Dermis microvascular lymphatic vessel endothelial cell (primary cell): ENCODE data around the gene UGT1A6. TPM values are rescaled to one million over a fixed set of nuclear protein-coding genes. Genes with fewer than 3 reads are reported as not detected.
"Not testable (repeated sequence)": the region's sequence is repeated elsewhere in the genome, so short reads cannot be mapped to it uniquely, and the experiment has no call there.

Experiments used
- DNase-seq, 2 donors: peaks; one replicate each; pipeline versions ENCODE4 v3.0.0 to v3.0.0-alpha.2; 2010; ENCODE audit warnings: low read depth in 2 of 2
- total RNA-seq: library from RNA; depleted of rRNA; stranded (reverse); fragments of >200 nt; gene quantifications from 2 replicates; pipeline ENCODE4 v1.2.1, GENCODE V29; 2014

The UGT1A6 gene
- total RNA-seq, 1 donor from 2014 or later: not detected

DNA sequence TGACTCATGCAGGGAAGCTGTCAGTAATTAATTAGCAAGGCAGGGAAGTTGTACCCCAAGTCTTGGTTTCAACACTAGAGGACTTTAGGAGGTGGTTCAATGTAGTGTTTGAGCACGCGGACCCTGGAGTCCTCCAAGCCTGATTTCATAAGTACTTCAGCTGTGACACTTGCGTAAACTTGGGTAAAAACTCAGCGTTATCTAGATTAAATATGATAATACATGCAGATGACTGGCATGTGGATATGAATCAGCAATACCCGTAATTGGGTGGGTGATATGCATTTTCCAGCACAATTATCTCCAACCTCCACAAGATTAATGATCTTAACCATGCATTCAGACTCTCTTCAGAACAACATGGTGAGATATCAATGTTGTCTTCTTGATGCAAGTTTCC, 5.8 kb upstream of the UGT1A6 start:
- DNase-seq: no peak

GRCh38 chr2:233688341-233688740, 4.3 kb upstream of the UGT1A6 start:
- no peak for DNase-seq

DNA sequence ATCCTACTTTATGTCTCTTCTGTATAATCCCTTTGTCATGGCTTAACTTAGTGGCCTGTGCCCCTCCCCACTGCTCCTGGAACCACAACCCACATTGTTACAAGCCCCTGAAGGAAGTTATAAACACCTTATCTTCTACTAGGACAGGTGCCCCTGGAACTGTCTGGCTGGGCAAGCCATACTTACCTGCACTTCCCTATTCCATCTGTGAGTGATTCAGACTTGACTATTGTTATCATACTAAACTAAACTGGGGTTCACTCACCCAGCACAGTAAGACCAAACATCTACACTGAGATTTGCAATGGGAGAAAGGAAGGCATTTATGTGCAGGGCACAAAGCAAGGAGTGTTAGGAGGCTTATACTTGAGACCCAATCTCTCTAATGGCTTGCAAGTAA, 3.7 kb upstream of the UGT1A6 start:
- DNase-seq: peak in 1 of 2 donors; percentile 39

GRCh38 chr2:233689501-233689900, 3.2 kb upstream of the UGT1A6 start:
- peak; percentile 54 to 93 for DNase-seq

DNA sequence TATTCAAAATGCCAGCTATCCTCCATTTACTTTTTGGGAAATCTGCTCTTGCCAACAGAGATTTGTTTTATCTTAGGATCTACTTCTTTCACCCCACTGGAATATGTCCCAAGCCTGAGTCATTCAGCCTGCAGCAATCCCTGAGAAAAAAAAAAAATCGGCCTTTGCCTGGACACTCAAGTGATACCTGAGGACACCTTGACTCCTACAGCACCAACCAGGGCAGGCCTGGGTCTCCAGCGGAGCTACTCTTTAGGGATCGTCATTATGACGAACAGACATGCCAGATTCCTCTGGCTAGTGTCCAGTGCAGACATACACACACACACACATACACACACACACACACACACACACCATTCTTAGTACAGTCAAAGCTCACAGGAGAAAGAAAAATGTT, 2.2 kb upstream of the UGT1A6 start:
- peak; percentile 15 to 40 for DNase-seq

DNA sequence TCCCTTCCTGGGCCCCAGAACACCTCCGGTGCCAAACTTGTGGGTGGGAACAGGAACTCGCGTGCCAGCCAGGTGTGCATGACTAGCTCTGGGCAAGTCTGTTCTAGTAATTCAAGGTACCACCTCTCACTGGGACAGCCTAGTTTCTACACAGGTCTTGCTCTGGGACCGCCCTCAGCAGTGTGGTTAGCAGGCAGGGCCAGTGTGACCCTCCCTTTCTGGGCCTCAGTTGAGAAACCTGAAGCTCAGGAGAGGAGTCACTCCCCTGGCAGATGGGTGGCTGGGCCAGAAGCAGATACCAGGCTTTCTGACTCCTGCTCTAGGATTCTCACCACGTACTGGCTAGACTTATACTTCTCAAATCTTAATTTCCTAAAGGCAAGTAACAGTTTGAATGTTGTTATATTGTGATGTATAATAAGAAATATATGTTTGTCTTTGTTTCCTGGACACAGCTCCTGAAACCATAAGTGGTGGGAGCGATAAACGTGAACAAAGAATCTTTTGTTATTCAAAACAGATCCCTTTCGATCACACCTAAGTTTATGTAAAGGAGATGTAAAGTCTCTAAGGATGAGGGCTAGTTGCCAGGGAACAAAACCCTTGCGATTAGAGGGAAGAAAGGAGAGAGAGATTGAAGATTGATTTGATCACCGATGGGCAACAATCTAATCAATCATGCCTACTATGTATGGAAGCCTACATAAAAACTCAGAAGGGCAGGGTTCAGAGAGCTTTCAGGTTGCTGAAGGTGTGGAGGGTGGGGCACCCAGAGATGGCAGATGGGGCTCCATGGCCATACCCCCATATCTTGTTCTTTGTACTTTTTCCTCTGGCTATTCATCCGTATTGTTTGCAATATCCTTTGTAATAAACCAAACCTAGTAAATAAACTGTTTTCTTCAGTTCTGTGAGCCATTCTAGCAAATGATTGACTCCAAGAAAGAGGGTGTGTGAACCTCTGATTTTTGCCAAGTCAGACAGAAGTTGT, 952 bp upstream of the UGT1A6 start:
- DNase-seq: no peak

GRCh38 chr2:233693963-233694362, 1.3 kb downstream of the UGT1A6 start:
- DNase-seq: no peak

- no peak for DNase-seq
Measured at GRCh38 chr2:233698740-233699139, 6.0 kb downstream of the UGT1A6 start.

- no peak for DNase-seq
Measured at GRCh38 chr2:233699424-233700027, 6.8 kb downstream of the UGT1A6 start.

DNA sequence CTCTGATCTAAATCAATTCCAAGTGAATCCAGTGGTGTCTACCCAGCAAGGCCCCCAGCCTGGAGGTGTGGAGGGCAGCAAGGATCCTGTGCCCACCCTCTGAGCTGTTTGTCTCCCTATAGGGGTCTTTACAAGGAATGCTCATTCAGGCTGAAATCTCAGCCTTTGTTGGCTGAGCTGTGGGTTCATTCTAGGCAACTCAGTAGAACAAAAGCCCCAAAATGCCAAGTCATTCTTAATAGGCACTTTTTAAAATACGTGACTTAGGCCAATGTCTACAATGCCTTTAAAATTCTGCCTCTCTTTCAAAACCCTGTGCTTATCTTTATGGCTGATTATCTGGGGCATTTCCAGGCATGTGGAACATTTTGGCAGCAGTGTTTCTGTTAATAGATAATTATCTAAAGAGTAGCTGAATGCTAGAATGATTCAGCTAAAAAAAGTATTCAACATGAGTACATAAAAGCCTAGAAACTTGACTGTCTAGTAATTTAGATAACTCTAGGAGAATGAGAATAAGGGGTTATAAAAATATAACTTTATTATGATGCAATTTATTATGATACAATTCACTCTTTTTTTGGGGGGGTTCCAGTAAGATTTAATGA, 7.4 kb downstream of the UGT1A6 start:
- DNase-seq: peak; percentile 58 to 81

- not testable (repeated sequence) for DNase-seq
Measured at GRCh38 chr2:233700842-233701241, 8.2 kb downstream of the UGT1A6 start.

DNA sequence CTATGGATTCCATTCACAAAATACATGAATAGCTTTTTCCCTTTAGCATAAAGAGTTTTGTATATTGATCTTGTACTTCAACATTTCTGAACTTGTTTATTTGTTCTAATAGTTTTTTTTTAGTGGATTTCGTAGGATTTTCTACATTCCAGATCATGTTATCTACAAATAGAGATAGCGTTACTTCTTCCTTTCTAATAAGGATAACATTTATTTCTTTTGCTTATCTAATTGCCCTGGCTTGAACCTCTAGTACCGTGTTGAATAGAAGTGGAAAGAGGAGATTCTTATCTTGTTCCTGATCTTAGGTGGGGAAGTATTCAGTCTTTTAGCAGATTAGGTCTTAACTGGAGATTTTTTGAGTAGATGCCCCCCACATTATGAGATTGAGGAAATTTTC, 9.5 kb downstream of the UGT1A6 start:
- DNase-seq: no peak

- no peak for DNase-seq
Measured at GRCh38 chr2:233705911-233706506, 13.3 kb downstream of the UGT1A6 start.

- DNase-seq: no peak
Measured at GRCh38 chr2:233706720-233707119, 14.0 kb downstream of the UGT1A6 start.

DNA sequence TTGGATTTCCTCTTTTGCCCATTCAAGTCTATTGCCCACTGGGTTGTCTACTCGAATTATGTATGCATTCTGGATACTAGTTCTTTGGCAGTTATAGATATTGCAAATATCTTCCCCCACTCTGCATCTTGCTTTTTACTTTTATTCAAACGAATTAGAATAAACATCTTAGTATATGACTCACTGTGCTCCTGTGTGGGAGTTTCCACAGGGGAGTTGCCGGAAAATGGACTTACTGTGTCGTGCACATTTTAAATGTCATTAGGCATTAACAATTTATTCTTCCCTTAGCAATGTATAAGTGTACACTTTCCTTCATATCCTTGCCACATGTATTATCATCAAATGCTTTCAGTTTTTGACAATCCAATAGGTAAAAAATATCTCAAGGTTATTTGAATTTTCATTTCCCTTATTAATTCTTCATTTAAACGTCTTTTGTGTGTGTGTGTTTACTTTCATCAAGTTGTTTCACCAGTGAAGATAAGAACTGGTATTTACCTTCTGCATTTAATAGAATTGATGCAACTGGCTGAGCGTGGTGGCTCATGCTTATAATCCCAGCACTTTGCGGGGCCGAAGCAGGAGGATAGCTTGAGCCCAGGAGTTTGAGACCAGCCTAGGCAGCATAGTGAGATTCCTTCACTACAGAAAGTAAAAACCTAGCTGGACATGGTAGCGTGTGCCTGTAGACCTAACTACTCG, 15.4 kb downstream of the UGT1A6 start:
- peak in 1 of 2 donors; percentile 17 for DNase-seq

- DNase-seq: no peak
Measured at GRCh38 chr2:233708942-233709341, 16.3 kb downstream of the UGT1A6 start.

DNA sequence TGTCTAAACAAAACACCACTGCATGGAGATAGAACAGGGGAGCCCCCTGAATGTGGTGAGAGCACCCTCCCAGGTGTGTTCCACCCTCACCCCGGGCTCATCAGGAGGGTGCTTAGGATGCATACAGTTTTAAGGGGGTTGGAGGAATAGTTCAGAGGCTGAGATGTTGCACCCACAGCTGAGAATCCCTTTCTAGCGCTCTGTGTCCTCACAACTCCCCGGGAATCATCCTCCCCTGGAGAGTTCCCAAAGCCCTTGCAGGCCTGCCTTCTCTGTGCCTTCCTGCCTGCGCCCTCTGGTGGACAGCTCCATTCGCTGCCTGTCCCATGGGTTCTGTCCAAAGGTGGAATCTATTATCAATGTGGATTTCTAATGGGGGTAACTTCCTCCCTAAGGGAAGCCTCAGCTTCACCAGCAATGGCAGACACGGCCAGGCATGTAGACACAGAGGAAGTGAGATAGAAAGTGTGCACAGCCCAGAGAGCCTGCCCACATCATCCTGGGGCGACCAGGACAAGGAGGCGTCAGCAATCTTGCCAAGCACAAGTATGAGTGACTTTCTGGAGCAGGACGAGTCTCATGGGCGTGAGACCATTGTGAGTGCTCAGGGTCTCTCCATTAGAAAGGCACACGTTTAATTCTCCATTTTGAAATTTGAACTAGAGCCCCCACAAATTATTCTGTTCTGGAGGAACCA, 18.8 kb downstream of the UGT1A6 start:
- peak; percentile 54 to 70 for DNase-seq

DNA sequence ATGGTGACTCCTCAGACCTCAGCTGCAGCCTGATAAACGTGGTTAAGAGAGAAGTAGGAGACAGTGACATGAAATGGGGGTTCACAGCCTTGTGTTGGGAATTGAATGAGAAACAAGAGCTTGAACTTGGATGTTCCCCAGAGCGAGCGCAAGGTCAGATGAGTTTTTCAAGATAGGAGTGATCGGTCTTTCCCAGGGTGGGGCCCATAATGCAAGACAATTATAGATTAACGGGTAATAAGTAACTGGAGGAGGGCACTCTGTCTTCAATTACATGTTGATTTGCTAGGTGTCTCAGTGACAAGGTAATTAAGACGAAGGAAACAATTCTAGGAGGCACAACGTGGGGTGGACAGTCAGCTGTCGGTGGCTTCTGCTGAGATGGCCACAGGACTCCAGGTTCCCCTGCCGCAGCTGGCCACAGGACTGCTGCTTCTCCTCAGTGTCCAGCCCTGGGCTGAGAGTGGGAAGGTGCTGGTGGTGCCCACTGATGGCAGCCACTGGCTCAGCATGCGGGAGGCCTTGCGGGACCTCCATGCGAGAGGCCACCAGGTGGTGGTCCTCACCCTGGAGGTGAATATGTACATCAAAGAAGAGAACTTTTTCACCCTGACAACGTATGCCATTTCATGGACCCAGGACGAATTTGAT, 20.0 kb downstream of the UGT1A6 start, which contains the start of gene UGT1A5:
UGT1A5 (plus strand) TSS at position 297 of the 651 bp plus-strand sequence; CDS start at position 382, 85 bp downstream.
- no peak for DNase-seq

DNA sequence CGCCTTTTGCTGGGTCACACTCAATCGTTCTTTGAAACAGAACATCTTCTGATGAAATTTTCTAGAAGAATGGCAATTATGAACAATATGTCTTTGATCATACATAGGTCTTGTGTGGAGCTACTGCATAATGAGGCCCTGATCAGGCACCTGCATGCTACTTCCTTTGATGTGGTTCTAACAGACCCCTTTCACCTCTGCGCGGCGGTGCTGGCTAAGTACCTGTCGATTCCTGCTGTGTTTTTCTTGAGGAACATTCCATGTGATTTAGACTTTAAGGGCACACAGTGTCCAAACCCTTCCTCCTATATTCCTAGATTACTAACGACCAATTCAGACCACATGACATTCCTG, 20.5 kb downstream of the UGT1A6 start:
- DNase-seq: no peak

- no peak for DNase-seq
Measured at GRCh38 chr2:233714121-233714520, 21.4 kb downstream of the UGT1A6 start.
